Inflammatory macrophage (primary cell): ENCODE data around the gene PKDREJ.

Source experiments
- DNase-seq, 2 donors: peaks; one replicate each; pipeline ENCODE4 v3.0.0-alpha.2; 2020 to 2022

PKDREJ gene

DNA sequence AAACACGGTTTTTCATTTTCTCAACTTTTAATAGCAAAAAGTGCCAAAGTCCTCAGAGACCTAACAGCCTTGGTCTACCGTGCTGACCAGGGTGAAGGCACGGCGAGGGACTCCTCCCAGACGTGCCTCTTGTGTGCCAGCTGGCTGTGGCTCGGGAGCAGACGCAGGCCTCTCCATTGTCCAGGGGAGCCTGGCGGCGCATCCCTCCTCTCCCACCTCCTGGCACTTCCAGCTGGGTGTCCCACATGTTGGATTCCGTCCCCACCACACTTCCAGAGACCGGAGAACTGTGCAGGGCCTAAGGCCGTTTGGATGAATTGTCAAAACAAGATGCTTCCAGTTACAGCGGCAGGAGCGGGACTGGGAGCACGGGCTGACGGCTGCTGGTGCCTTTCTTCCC lies 24.6 kb downstream of the PKDREJ start:
- no peak for DNase-seq

DNA sequence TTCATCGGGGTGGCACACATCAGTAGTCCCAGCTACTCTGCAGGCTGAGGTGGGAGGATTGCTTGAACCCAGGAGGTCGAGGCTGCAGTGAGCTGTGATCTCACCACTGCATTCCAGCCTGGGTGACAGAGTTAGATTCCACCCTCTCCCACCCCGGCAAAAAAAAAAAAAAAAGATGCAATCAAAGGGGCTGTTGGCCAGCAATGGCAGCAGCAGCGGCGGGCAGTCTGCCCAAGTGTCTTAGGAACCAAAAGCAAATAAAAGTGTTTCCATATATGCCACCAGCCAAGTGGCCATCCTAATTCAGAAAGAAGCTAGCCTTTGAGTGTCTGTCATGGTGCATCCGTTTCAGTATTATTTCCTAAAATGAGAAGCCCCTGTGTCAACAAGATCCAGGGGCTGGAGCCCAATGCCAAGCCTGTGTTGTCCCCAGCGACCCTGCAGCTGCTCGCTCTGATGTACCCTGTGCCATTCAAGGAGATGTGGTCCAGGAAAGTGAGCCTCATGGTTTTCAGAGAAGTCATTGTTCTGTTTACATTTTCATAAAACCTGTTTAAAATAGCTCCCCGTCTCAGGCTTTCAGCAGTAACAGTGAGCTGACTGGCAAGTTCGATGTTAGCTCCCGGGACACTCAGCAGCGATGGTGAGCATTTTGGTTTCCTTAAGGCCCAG lies 25.6 kb downstream of the PKDREJ start:
- no peak for DNase-seq

DNA sequence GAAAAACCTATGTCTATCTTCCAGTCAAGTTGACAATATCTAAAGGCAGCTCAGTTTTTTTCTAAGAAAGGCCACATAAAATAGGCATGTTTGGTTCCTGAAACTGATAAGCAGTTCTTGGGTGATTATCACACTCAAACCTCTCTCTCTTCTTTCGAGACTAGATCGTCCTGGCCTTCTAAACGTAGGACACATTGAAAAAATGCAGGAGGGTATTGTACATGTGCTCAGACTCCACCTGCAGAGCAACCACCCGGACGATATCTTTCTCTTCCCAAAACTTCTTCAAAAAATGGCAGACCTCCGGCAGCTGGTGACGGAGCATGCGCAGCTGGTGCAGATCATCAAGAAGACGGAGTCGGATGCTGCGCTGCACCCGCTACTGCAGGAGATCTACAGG lies 28.2 kb downstream of the PKDREJ start:
- no peak for DNase-seq

DNA sequence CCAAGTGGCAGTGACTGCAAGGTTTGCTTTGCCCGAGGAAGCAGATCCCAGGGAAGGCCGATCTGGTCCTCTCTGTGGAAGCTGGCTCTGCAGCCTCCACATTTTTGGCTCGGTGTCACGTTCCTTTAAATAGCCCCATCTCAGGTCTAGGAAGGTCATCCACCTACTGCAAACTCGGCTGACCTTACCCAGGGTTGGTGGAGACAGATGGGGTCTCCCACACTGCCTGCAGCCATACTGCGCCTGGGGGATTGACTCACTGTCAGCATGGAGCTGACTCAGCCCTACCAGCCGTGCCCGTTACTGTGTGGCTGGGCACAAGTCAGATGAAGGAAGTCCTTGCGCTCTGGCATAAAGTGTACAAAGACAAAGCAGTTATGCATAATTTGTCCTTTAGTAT lies 29.9 kb downstream of the PKDREJ start:
- DNase-seq = peak; percentile 83 to 91

DNA sequence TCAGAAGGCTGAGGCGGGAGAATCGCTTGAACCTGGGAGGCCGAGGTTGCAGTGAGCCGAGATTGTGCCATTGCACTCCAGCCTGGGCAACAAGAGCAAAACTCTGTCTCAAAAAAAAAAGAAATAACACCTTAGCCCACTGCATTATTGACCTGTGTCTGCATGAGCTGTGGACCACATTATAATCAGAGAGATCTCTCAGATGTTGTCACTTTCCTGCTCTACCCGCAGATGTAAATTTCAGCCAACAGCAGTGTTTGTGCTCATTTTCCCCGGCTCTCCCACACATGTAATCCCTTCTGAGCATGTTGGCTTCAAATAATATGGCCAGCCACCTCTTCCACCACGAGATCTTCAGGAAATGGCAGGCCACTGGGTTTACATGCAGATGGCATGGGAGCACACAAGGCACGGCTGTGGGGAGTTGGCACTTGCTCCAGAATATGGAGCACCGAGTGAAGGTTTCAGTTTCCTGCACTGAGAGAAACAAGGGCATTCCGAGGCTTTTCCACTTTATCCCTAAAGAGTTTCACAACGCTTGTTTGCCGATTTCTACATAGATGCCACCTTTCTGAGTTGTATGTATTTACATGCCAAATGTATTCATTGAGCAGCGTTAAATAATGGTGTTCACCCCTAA lies 32.8 kb downstream of the PKDREJ start:
- DNase-seq = no peak

DNA sequence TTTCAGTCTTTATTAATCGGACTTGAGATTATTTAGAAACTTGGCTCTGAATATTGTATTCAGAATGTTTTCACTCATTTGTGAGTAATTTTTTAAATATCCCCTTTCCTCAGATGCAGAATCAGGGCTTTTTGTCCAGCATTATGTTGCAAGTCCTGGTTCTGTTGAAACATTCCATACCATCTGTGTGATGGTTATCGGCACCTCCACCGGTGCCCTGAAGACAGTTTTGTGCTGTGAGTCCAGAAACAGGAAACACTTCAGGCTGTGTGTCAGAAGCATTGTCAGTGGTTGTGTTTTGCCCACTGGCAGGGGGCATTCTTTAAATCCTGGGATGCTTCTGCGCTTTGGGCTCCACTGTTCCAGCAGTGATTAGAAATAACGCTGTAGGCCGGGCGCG lies 33.4 kb downstream of the PKDREJ start:
- DNase-seq = peak in 1 of 2 donors; percentile 5

DNA sequence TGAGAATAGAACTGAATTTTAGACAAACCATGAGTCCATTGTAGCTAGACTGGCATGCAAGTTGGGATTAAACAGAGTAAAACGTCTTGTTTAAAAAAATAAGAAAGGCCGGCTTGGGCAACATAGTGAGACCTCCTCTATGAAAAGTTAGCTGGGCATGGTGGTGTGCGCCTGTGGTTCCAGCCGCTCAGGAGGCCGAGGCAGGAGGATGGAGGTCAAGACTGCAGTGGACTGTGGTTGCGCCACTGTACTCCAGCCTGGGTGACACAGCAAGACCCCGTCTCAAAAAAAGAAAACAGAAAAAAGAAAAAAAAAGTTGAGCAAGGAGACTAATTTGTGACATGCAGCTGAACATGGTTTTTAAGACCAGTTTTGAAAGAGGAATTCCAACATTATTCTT lies 36.6 kb downstream of the PKDREJ start:
- DNase-seq = no peak

DNA sequence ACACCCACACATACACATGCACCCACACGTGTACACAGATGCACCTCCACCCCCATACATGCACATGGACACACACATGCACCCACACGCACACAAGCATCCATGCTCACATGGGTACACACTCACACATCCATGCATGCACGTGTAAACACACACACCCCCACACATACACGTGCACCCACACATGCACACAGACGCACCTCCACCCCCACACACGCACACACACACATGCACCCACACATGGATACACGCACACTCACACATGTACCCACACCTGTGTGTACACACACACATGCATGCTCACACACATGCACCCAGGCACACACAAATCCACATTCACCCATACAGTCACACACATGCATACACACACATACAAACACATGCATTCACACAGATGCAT lies 37.5 kb downstream of the PKDREJ start:
- DNase-seq = no peak

DNA sequence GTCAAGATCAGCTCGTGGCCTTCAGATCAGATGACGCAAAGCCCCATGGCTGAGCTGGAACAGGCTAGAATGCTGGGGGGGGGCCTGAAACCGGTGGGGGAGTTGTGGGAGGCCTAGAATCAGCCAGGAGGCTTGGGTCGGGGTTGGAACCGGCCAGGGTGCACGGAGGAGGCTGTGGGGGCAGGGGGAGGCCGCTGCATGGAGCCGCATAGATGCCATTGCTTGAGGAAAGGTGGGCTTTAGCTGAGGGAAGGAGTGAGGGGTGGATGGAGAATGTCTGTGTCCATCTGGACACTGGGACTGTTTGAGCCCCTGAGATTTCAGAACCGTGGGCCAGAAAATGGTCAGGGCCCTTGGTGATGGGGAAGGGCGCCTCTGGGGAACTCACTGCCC lies 38.2 kb downstream of the PKDREJ start:
- DNase-seq = no peak

DNA sequence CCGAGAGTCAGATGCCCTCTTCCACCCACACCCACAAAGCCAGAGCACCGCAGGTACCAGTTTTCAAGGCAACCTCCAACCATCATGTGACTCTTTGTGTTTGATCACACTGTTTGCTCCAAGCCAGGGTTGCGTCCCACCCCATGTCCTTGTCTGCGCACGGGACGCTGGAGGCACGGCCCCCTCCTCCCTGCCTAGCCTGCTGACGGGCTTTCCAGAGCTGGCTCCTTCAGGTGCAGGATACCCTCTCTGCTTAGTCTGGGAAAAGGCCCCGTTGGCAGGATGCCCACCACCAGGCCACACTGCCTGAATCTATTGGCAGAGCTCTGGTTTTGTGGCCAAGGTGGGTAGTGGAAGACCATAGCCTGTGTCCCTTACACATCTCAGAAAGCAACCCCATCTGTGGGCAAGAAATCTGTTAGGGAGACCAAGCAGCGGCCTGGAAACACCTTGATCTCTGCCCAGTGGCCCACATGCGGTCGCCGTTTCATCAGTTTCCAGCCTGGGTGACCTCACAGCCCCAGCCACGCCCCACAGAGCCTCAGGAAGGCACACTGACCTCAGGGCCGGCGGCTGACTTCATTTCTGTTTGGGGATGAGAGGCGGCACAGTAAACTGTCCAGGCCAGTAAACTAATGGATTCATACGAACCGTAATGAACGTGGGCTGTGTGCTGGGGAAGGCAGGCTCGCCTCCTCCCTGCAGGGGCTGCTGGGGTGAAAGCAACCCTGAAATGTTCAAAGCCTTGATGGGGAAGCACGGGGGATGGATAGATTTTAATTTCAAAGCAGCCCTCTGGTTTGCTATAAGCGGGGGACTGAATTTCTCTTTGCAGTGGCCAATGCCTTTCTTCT lies 38.9 kb downstream of the PKDREJ start:
- no peak for DNase-seq

DNA sequence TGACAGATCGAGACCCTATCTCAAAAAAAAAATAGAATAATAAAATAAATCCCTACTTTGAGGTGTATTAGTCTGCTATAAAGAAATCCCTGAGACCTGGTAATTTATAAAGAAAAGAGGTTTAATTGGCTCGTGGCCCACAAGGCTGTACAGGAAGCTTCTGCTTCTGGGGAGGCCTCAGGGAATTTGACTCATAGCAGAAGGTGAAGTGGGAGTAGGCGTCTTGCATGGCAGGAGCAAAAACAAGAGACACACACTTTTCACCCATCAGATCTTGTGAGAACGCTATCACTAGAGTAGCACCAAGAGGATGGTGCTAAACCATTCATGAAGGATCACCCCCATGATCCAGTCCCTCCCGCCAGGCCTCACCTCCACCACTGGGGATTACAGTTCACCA lies 42.2 kb downstream of the PKDREJ start:
- DNase-seq = no peak

DNA sequence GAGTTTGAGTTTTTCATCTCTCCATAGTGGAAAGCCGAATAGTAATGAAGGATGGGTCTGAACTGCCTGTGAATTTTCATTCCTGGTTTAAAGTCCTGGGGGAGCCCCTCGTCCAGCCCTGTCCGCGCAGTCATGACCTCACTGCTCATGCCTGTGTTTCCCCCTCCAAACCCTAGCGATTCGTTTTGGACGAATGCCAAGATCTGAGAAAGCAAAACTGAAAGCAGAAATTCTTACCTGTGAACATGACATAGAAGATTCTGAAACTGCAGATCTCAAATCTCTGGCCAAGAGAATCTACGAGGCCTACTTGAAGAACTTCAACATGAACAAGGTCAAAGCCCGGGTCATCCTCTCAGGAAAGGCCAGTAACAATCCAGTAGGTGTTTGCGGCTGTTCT lies 43.5 kb downstream of the PKDREJ start:
- no peak for DNase-seq

DNA sequence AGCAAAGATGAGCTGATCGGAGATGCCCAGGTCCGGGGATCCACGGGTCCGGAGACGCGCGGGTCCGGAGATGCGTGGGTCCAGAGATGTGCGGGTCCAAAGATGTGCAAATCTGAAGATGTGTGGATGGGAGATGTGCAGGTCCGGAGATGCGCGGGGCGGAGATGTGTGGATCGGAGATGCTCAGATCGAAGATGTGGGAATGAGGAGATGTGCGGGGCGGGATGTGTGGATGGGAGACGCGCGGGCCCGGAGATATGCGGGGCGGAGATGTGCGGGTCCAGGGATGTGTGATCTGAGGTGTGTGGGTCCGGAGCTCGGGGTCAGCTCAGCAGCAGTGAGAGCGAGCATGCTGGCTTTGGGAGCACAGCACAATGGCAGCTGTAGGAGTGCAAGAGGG lies 48.5 kb downstream of the PKDREJ start:
- no peak for DNase-seq

DNA sequence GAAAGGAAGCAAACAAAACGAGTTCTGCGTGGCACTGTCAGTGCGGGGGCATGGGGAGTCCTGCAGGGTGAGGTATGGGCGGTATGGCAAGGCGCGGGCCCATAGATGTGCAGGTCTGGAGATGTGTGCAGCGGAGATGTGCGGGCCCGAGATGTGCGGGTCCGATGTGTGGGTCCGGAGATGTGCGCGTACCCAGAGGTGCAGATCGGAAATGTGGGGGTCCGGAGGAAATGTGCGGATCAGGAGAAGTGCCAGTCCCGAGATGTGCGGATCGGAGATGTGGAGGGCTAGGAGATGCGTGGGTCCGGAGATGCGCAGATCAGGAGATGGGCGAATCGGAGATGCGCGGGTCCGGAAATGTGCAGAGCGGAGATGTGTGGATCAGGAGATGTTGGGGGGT lies 49.0 kb downstream of the PKDREJ start:
- no peak for DNase-seq

DNA sequence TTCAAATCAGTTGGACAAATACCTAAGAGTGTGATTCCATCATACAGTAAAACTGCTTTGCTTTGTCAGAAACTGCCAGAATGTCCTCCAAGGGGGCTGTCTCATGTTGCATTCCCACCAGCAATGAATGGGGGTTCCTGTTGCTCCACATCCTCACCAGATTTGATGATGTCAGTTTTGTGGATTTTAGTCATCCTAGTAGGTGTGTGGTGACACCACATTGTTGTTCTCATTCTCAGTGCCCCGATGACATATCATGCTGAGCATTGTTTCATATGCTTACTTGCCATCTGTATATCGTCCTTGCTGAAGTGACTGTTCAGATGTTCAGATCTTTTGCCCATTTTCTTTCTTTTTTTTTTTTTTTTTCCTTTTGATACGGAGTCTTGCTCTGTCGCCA lies 50.1 kb downstream of the PKDREJ start:
- DNase-seq = peak in 1 of 2 donors; percentile 21

DNA sequence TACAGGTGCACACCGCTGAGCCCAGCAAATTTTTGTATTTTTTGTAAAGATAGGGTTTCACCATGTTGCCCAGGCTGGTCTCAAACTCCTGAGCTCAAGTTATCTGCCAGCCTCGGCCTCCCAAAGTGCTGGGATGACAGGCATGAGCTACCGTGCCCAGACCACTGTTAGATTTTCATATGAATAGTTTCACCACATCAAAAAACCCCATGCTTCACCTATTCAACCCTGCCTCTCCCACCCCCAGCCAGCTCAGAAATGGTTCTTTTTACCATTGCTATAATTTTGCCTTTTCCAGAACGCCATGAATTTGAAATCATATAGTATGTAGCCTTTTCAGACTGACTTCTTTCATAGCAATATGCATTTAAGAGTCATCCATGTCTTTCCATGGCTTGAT lies 50.9 kb downstream of the PKDREJ start:
- DNase-seq = no peak

DNA sequence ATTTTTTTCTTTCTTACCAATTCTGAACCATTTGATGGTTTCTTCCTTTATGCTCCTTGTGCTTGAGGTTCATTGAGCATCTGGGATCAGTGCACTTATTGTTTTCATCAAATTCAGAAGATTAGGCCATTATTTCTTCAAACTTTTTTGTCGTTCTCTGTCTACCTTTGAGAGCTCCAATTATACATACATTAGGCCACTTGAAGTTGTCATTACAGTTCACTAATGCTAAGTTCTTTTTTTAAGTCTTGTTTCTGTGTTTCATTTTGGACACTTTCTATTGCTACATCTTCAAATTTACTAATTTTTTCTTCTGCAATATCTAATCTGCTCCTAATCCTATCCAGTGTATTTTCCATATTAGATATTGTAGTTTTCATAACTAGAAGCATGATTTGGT lies 53.9 kb downstream of the PKDREJ start:
- DNase-seq = no peak
